Activated effector memory CD4-positive, alpha-beta T cell treated with Interleukin-2 at 50 U/mL for 16 hours (primary cell): ENCODE data around the gene RHCG.

Experiments used
- DNase-seq: peaks from one replicate; pipeline ENCODE4 v3.0.0-alpha.2; 2020

Gene RHCG

DNA sequence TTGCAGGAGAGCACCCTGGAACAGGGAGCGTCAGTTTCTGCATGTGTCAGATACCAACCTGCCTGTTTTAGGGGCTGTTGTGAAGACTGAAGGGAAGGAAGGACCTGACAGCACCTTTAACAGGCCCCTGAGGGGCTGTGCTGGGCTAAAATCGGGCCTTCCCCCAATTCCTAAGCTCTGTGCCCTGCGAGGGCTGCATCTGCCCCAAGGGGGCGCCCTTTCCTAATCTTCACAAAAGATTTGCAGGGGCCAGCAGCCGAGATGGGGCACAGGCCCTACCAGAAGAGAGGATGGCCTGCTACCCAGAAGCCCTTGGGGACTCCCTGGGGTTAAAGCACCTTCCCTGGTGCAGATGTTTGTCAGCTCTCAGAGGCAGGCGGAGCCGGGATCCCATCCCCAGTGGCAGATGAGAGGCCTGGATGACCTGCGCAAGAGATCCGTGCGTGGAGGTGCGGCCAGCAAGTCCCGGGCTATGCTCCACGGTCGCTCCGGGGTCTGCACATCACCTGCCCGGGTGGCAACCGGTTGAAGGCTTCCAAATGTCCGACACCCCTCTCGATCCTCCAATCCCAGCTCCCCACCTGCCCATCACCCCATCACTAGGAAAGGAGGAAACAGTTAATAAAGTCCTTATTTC, 53.6 kb downstream of the RHCG start:
- no peak for DNase-seq

DNA sequence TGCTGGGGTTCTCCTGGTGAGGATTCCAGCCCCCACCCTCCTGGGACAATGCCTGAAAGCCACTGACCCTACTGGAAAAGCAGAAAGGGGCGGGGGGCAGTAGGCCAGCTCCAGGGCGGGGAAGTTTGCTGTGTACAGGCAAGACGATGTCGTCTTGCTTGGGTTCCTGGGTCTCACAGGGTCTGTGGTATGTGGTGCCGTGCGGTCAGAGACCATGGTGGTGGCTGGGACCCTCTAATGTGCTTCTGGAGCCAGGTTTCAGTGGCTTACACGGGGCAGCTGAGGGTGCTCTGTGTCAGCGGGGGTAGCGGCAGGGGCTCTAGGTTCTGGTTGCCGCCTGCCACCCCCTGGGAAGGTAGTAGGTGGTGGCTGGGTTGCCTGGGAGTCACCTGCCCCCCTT, 54.2 kb downstream of the RHCG start:
- DNase-seq, result no peak

DNA sequence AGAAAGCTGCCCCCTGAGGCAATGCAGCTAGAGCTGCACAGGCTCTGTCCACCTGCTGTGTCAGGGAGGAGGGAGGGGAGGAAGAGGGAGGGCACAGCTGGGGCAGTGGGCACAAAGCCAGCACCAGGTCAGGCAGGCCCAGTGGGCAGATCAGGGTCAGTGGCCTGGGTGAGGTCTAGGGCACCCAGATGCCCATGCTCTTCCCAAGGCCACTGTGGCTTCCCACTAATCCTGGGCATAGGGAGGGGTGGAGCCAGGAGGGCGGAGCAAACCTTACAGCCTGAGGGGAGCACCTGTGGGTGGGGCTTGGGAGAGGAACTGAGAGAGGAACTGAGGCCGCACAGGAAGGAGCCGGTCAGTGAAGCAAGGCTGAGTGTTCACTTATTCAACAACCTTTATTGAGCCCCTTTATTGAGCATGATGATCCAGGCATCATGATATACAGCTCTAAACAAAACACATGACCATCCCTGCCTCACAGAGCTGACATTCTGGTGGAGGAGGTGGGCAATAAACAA, 55.0 kb downstream of the RHCG start:
- no peak for DNase-seq

DNA sequence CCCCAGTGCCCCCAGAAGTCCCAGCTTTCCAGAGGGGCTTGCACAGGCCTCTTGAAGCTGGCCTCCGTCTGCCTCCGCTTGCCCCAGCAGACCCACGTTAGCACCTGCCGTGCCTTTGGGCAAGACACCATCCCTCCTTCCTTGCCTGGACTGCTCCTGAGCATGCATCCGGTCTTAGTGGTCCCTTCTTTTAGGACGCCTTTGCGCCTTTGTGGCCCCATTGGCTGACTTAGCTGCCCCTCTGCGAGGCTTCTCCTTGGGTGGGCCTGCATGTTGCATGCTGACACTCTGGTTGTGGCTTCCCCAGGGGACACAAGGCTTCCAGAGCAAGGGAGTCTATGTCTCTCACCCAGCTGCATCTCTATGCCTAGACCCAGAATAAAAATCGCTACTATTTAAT, 56.6 kb downstream of the RHCG start:
- no peak for DNase-seq

DNA sequence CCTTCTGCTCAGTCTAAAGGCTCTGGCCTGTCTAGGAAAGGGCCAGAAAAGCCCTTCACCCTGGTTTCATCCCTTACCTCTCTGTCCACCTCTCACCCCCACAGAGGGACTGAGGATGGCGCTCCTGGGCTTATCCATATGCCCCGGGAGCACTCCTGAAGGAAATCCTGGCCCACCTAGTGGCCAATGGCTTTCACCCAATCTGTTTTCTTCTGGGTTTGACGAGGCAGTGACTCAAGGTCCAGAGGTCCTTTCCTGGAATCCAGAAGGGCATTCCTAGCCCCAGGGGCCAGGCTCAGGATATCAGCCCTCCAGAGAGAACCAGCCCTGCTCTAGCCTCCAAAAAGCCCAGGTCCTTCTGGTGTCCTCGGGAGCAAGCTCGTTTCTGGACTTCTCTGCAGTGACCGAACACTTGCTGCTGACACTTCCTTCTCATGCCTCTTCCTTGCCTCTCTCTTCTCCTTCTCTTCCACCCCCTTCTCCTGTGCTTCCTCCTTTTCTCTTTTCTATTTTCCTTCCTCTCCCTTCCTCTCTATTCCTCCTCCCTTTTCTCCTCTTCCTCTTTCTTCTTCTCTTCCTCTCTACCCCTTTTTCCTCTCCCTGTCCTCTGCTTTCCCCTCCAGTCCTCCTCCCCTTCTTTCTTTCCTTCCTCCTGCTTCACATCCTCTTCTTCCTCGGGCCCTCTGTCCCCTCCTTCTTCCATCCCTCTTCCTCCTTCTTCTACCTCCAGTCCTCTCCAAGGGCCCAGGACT, 59.6 kb downstream of the RHCG start:
- DNase-seq, result no peak

DNA sequence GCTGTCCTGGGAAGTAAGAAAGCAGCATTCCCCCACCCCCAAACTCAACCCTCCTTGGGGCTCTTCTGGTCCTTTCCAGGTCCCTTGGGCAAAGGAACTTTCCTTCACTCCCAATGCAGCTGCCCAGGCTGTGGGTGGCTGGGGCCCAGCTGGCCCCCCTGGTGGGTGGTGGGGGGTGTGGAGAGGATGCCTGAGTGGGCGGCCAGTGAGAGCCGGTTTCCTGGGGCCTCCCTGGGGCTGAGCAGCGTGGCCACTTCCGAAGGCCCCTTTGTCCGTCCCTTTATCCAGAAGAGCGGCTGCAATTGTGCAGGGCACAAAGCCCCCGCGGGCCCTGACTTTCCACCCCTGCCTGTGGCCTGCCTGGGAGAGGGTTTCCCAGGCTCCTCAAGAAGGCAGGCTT, 61.0 kb downstream of the RHCG start:
- DNase-seq, result no peak

DNA sequence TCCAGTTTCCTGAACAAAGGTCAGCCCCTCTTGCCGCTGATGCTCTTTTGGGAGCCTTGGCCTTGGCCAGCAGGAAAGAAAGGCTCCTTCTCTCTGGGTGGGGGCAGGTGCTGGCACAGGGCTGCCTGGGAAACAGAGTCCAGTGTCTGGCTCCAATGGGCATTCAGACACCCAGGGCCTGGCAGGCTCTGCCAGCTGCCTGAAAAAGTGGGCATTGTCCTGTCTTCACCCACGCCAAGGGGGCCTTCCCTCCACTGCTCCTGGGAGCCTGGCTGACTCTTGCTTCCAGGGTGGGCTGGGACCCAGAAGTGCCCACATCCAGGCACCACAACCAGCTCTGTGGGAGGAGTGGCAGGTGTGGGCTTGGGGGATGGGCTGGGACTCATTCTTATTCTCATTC, 62.7 kb downstream of the RHCG start:
- DNase-seq, result no peak

DNA sequence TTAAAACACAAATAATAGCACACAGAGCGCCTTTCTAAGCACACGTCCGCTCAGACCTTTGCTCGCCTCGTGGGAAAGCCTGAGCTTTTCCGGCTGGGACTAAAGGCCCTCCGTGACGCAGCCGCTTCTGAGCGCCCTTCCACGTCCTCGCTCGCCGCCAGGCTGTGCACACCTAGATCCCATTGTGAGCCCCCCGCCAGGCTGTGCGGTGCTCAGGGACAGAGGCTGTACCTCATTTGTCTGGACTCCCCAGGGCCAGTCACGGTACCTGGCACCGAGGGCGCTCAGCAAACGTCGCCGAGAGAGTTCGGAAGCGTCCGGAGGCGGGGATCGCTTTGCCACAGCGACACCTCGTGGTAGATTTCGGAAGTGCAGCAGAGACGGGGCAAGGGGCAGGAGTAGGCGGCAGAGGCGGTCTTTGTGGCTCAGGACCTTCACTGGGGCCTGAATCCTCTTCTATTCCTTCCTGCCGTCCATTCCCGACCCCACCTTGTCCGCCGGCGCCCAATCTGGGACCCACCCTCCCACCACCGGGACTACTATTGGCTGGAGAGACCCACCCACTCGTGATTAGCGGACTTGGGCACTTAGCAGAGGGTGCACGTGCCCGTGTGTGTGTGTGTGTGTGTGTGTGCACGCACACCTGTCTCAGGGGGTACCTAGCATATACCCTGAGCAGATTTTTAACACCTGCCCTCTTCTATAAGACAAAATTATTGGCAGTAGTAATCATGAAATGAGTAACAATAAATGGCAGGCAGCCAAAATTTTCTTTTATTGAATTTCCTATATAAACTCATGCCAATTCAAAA, 65.6 kb downstream of the RHCG start:
- peak; percentile 76 for DNase-seq

DNA sequence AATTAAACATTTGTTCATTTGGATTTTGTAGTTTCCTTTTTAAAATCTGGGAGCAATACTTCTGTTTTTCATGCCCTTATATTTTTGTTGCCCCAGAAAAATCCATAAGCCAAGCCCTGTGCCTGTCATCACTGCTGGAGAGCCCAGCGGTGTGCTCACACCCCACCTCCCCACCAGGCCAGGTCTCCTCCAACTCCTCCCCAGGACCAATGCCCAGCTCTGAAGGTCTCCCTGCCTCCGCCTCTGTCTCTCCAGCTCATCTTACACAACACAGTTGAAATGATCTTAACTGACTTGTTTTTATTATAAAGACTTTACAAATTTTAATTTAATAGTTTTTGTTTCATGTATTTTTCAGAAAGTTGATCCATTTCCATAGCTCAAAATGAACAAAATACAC, 66.4 kb downstream of the RHCG start:
- DNase-seq, result no peak

DNA sequence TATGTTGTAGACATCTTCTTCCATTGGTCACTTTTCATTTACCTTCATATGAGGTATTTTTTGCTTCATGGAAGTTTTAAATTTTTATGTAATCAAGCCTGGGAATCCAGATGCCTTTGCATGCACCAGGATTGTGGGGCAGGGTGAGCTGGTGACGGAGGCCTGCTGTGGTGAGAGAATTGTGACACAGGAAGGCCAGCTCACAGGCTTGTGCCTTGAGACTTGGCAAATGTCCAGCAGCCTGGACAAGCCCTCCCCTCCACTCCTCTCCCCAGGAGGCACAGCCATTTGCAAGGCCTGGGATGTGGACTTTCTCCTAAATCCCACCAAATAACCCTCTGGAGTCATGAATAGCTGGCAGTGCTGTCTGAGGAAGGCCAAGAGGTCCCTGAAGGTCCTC, 67.4 kb downstream of the RHCG start:
- no peak for DNase-seq

DNA sequence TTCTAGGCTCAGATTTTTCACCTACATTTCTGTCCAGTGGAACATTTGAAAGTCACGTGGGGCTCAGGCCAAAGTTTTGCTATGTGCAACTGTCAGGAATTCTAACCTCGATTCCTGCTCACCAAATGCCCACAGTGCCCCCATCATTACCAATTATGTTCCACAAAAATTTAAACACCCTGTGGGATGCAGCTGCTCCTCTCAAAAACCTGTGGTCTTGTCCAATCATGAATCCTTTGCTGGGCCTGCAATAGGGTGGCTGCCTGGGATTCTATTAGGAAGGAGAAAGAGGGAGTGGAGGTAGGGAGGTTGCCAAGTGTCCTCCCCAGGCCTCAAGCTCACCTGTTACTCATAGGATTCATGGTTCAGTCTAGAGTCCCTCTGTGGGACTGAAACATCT, 68.1 kb downstream of the RHCG start:
- no peak for DNase-seq

DNA sequence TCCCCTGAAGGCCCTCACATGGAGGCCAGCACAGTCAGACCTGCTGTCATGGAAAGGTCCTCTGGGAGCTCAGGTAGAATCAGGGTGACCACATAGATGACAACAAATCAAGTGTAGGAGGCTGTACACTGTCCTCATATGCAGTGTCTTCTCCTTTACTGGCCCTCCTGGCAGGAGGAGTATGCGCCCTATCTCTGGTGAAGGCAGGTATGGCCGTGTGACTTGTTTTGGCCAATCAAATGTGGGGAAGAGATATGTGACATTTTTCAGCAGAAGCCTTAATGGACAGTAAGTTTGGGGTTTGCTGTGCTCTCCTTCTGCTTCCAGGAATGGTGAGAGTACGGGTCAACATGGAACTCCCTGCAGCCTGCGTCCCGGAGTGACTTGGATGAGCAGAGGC, 69.9 kb downstream of the RHCG start:
- DNase-seq, result no peak

DNA sequence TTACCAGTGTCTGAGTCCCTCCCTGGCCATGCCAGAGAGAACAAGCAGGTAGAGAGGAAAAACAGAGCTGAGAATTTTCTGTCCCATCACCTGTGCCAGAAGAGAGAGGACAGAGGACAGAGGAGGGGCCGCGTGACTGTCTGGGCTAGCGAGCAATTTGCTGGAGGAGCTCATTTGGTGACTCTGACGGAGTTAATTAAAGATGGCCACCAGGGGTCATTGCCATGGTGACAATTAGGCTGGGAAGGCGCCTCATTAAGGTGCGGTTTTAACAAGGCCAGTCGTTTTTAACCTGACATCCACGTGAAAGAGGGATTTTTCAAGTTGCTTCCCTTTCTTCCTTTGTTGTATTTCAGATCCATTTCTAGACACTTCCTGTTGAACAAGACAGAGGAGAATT, 72.4 kb downstream of the RHCG start:
- no peak for DNase-seq
